Astrocyte (in vitro differentiated cells and primary cell): ENCODE results near the gene CHRDL2.

Source experiments
- CTCF ChIP-seq: IDR thresholded peaks from 2 replicates; pipeline ENCODE4 v1.5.1; 2011; ENCODE audit warnings: low read depth, mild to moderate bottlenecking, inconsistent platforms, low read length, moderate library complexity; ENCODE audit not compliant: insufficient read depth
- EZH2 ChIP-seq: IDR thresholded peaks from 2 replicates; pipeline ENCODE4 v1.6.1; 2012; ENCODE audit warnings: mild to moderate bottlenecking, low read length, inconsistent platforms; ENCODE audit not compliant: insufficient read depth

GRCh38 chr11:74755395-74755995 lies 24.3 kb upstream of the CHRDL2 start:
- TF ChIP-seq CTCF (no peak), EZH2 (no peak)
